Panc1 (cell line): ENCODE data around the gene AADAC. TPM values are rescaled to one million over a fixed set of nuclear protein-coding genes. Genes with fewer than 3 reads are reported as not detected.

Source experiments
- ATAC-seq: fragments of 200-7000 bp; cut with Tn5 transposase; 2 replicates; pipeline ENCODE4 v1.9.1; 2020; ENCODE audit warnings: mild to moderate bottlenecking, moderate library complexity
- BruUV-seq: library from RNA; stranded (reverse); fragments of 400-500 nt; replicated peaks from 2 replicates; lab custom pipeline; 2021; lab: Mats Ljungman, UMichigan
- CTCF ChIA-PET: fragments of 300-600 bp; sonication (Branson Sonifier 250); formaldehyde crosslinking; loops from one replicate; lab custom pipeline; 2022; ENCODE audit warnings: antibody characterized with exemption; lab: Charles Lee
- POLR2A ChIA-PET: fragments of 300-600 bp; sonication (Branson Sonifier 250); formaldehyde crosslinking; loops from one replicate; lab custom pipeline; 2022; ENCODE audit warnings: antibody characterized with exemption; lab: Charles Lee
- DNase-seq: peaks from one replicate; pipeline ENCODE4 v3.0.0-alpha.2; 2010; ENCODE audit warnings: low read depth, low spot score
- H3K27ac ChIP-seq: 2 replicates; pipeline ENCODE4 v1.5.1; 2011; ENCODE audit warnings: mild to moderate bottlenecking, low read length, inconsistent platforms
- H3K27me3 ChIP-seq: fragments of 200-500 bp; sonication (Bioruptor generic); 2 replicates; pipeline ENCODE4 v1.6.0; 2014; ENCODE audit warnings: low read length, inconsistent platforms; ENCODE audit not compliant: control insufficient read depth, insufficient read depth
- H3K36me3 ChIP-seq: fragments of 200-500 bp; sonication (Bioruptor generic); 2 replicates; pipeline ENCODE4 v1.5.1; 2014; ENCODE audit warnings: inconsistent platforms, mild to moderate bottlenecking, low read length, moderate library complexity; ENCODE audit not compliant: control insufficient read depth, insufficient read depth
- H3K4me1 ChIP-seq: 2 replicates; pipeline ENCODE4 v1.5.1; 2011; ENCODE audit warnings: inconsistent platforms, mild to moderate bottlenecking, low read length, moderate library complexity; ENCODE audit not compliant: control insufficient read depth, insufficient read depth
- H3K4me3 ChIP-seq, 2 experiments: 2 replicates each; pipeline ENCODE4 v1.5.1; 2011 to 2012; ENCODE audit warnings: low read depth in 2 of 2, low read length in 2 of 2, mild to moderate bottlenecking in 2 of 2, inconsistent platforms in 1 of 2, moderate library complexity in 1 of 2
- H3K9me3 ChIP-seq: fragments of 200-500 bp; sonication (Bioruptor generic); 2 replicates; pipeline ENCODE4 v1.5.1; 2014; ENCODE audit warnings: low read depth, mild to moderate bottlenecking, inconsistent platforms, low read length, moderate library complexity; ENCODE audit not compliant: control insufficient read depth, insufficient read depth
- POLR2AphosphoS5 ChIP-seq: IDR thresholded peaks from 2 replicates; pipeline ENCODE4 v1.6.1; 2012; ENCODE audit warnings: mild to moderate bottlenecking, low read depth, low read length, moderate library complexity
- SIN3A ChIP-seq: IDR thresholded peaks from 2 replicates; pipeline ENCODE4 v1.6.1; 2012; ENCODE audit warnings: low read depth, mild to moderate bottlenecking, low read length, moderate library complexity, borderline replicate concordance; ENCODE audit not compliant: insufficient read depth
- TCF7L2 ChIP-seq: IDR thresholded peaks from 2 replicates; pipeline ENCODE4 v1.6.1; 2011; ENCODE audit warnings: mild to moderate bottlenecking, low read depth, low read length, inconsistent platforms
- in situ Hi-C: cut with HindIII; loops from 2 replicates; pipeline ENCODE4 v1.10.0; 2016; ENCODE audit warnings: low sequenced_read_pairs, low pct_unique_long_range_greater_than_20kb
- intact Hi-C: fragments of 100-400 bp; cut with micrococcal nuclease; formaldehyde crosslinking; loops from one replicate; pipeline ENCODE4 v1.10.0; 2022; ENCODE audit not compliant: unreplicated experiment
- total RNA-seq: library from RNA; stranded (reverse); gene quantifications from one replicate; pipeline ENCODE4 v1.2.1, GENCODE V29; 2021; ENCODE audit not compliant: unreplicated experiment
- TF ChIP-seq, protein P1 (sequence below), 2 experiments: IDR thresholded peaks; 2 replicates each; pipeline ENCODE4 v1.6.1; 2011 to 2012; ENCODE audit warnings: low read depth in 2 of 2, control low read depth in 1 of 2, low read length in 1 of 2, mild to moderate bottlenecking in 1 of 2, moderate library complexity in 1 of 2; ENCODE audit not compliant: insufficient read depth in 1 of 2
- TF ChIP-seq, protein P2 (sequence below): fragments of 450-650 bp; IDR thresholded peaks from 2 replicates; pipeline ENCODE4 v1.5.1; 2017; ENCODE audit warnings: mild to moderate bottlenecking

Gene AADAC
- total RNA-seq, 1 experiment from 2014 or later, result 0.26 TPM

DNA sequence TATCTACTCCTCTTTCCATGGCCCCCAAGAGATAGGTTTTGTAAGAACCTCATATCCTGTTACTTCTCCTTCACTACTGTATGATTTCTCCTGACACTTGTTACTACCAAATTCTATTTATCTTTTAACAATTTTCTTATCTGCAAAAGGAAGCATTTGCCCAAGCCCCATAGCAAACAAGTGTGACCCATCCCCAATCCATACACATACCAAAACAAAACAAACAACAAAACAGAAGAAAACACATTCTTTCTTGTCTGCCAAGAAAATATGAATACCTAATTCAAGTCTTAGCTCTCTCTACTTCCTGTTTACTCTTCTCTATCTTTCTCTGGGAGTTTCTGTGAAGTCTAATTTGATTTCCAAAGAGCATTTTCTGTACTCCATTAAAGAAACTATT is 39.0 kb upstream of the AADAC start:
- no peak for ATAC-seq
- Histone ChIP-seq H3K27ac (no peak overlapping the region), H3K36me3 (no peaks in the 10 kb centered on the region), H3K9me3 (no peaks in the 10 kb centered on the region), H3K27me3 (no peaks in the 10 kb centered on the region), H3K4me3 (no peak overlapping the region), H3K4me1 (no peaks in the 10 kb centered on the region)
- no TSS peak for BruUV-seq
- intact Hi-C loops, result no loop called here
- CTCF ChIA-PET, result no interaction called here
- POLR2A ChIA-PET, result no interaction called here
- TF ChIP-seq TCF7L2, result no peak
- TF ChIP-seq, protein P1, sequence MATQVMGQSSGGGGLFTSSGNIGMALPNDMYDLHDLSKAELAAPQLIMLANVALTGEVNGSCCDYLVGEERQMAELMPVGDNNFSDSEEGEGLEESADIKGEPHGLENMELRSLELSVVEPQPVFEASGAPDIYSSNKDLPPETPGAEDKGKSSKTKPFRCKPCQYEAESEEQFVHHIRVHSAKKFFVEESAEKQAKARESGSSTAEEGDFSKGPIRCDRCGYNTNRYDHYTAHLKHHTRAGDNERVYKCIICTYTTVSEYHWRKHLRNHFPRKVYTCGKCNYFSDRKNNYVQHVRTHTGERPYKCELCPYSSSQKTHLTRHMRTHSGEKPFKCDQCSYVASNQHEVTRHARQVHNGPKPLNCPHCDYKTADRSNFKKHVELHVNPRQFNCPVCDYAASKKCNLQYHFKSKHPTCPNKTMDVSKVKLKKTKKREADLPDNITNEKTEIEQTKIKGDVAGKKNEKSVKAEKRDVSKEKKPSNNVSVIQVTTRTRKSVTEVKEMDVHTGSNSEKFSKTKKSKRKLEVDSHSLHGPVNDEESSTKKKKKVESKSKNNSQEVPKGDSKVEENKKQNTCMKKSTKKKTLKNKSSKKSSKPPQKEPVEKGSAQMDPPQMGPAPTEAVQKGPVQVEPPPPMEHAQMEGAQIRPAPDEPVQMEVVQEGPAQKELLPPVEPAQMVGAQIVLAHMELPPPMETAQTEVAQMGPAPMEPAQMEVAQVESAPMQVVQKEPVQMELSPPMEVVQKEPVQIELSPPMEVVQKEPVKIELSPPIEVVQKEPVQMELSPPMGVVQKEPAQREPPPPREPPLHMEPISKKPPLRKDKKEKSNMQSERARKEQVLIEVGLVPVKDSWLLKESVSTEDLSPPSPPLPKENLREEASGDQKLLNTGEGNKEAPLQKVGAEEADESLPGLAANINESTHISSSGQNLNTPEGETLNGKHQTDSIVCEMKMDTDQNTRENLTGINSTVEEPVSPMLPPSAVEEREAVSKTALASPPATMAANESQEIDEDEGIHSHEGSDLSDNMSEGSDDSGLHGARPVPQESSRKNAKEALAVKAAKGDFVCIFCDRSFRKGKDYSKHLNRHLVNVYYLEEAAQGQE (IDR thresholded peaks at IDR 0.05; ENCODE audit: insufficient read depth in 1 of 2, low read depth in 2 of 2, low read length in 1 of 2), result no peak
- no peak for TF ChIP-seq SIN3A
- TF ChIP-seq, protein P2, sequence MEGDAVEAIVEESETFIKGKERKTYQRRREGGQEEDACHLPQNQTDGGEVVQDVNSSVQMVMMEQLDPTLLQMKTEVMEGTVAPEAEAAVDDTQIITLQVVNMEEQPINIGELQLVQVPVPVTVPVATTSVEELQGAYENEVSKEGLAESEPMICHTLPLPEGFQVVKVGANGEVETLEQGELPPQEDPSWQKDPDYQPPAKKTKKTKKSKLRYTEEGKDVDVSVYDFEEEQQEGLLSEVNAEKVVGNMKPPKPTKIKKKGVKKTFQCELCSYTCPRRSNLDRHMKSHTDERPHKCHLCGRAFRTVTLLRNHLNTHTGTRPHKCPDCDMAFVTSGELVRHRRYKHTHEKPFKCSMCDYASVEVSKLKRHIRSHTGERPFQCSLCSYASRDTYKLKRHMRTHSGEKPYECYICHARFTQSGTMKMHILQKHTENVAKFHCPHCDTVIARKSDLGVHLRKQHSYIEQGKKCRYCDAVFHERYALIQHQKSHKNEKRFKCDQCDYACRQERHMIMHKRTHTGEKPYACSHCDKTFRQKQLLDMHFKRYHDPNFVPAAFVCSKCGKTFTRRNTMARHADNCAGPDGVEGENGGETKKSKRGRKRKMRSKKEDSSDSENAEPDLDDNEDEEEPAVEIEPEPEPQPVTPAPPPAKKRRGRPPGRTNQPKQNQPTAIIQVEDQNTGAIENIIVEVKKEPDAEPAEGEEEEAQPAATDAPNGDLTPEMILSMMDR, result no peak
- TF ChIP-seq POLR2AphosphoS5, result no peak
- in situ Hi-C loops, result no loop called here
- DNase-seq, result no peak

DNA sequence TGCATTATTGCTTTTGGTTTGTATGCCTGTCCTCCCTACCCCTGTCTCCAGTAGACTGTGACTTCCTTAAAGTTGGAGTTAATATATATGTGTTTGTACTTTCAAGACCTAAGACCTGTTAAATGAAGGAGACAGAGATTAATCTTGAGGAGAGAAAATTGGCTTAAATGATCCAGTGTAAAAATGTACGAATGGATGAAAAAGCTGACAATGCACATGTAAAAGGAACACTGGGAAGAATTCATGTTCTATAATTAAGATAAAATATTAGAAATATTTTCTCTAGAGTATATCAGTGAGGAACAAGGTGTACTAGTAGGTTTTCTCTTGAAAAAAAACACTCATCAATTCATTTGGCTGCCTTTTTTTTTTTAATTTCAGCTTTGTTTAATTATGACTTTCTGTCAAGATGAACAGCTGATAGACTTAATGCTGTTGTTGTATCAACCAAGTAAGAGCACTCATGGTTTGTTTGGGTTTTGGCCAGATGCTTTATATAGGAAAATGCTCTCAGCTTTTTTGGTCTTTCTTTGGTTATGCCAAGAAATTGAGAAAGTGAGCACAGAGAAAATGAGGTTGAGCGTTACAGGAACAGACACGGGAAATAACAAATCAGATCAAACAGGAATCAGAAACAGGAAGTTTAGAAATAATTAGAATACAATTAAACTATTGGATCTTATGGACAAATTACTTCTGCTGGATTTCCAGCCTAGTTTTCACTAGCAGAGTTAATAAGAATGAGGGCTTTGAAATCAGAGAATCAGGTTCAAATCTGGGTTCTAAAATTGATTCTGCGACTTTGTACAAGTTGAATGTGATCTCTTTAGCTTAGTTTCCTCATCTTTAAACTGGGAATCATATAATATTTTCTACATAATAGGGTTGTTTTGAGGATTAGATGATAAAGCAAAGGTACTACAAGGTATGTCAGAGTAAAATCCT is 38.3 kb upstream of the AADAC start:
- intact Hi-C loops (no loop called here), in situ Hi-C loops (no loop called here)
- ATAC-seq (no peak), DNase-seq (no peak)
- Histone ChIP-seq H3K36me3 (no peaks in the 10 kb centered on the region), H3K9me3 (no peaks in the 10 kb centered on the region), H3K27me3 (no peaks in the 10 kb centered on the region), H3K4me1 (no peaks in the 10 kb centered on the region), H3K27ac (no peak overlapping the region), H3K4me3 (no peak overlapping the region)
- BruUV-seq, result no TSS peak
- TF ChIP-seq SIN3A (no peak), POLR2AphosphoS5 (no peak), TCF7L2 (no peak)
- TF ChIP-seq, protein P2, result no peak
- TF ChIP-seq, protein P1 (IDR thresholded peaks at IDR 0.05; ENCODE audit: insufficient read depth in 1 of 2, low read depth in 2 of 2, low read length in 1 of 2), result no peak
- CTCF ChIA-PET, result no interaction called here
- POLR2A ChIA-PET, result no interaction called here
